ENCODE results near the gene RCSD1.
A peak's percentile ranks its signal among the peaks of the same experiment; 100 is the strongest.
"Not testable (repeated sequence)": the region's sequence is repeated elsewhere in the genome, so short reads cannot be mapped to it uniquely, and the experiment has no call there.

Gene RCSD1

GRCh38 chr1:167717351-167717750 lies 87.3 kb downstream of the RCSD1 start:
- DNase-seq, result no peak

- DNase-seq, result no peak
These were observed 89.1 kb downstream of the RCSD1 start for GRCh38 chr1:167718914-167719691.

GRCh38 chr1:167719715-167720421 lies 89.8 kb downstream of the RCSD1 start:
- not testable (repeated sequence) for DNase-seq

GRCh38 chr1:167720965-167721616 lies 91.1 kb downstream of the RCSD1 start:
- no peak for DNase-seq

GRCh38 chr1:167721617-167722151 lies 91.7 kb downstream of the RCSD1 start, which contains the start of gene MPZL1:
MPZL1 (plus strand) TSS chr1:167721982; CDS start chr1:167722152, 170 bp downstream.
- DNase-seq, result peak; percentile 90

- peak; percentile 13 to 19 for DNase-seq
These were observed 92.3 kb downstream of the RCSD1 start for GRCh38 chr1:167722152-167722869.

- no peak for DNase-seq
These were observed 92.8 kb downstream of the RCSD1 start for GRCh38 chr1:167722870-167723251.

GRCh38 chr1:167723707-167724323 lies 93.8 kb downstream of the RCSD1 start:
- no peak for DNase-seq

- no peak for DNase-seq
These were observed 96.0 kb downstream of the RCSD1 start for GRCh38 chr1:167726008-167726407.

- no peak for DNase-seq
These were observed 98.9 kb downstream of the RCSD1 start for GRCh38 chr1:167728818-167729410.

GRCh38 chr1:167734227-167734626 lies 104.2 kb downstream of the RCSD1 start:
- no peak for DNase-seq

- no peak for DNase-seq
These were observed 104.8 kb downstream of the RCSD1 start for GRCh38 chr1:167734841-167735240.

GRCh38 chr1:167737169-167737568 lies 107.1 kb downstream of the RCSD1 start:
- DNase-seq, result no peak

- no peak for DNase-seq
These were observed 108.1 kb downstream of the RCSD1 start for GRCh38 chr1:167738158-167738557.

GRCh38 chr1:167739752-167740151 lies 109.7 kb downstream of the RCSD1 start:
- no peak for DNase-seq

- DNase-seq, result not testable (repeated sequence)
These were observed 111.1 kb downstream of the RCSD1 start for GRCh38 chr1:167741103-167741502.

- DNase-seq, result not testable (repeated sequence)
These were observed 112.5 kb downstream of the RCSD1 start for GRCh38 chr1:167742392-167743057.

- no peak for DNase-seq
These were observed 114.9 kb downstream of the RCSD1 start for GRCh38 chr1:167744901-167745300.

GRCh38 chr1:167746013-167746672 lies 116.1 kb downstream of the RCSD1 start:
- DNase-seq, result no peak

GRCh38 chr1:167746988-167747655 lies 117.1 kb downstream of the RCSD1 start:
- no peak for DNase-seq

Data from activated CD4-positive, alpha-beta T cell treated with anti-CD3 and anti-CD28 coated beads, Interleukin-2, amount 50 U/mL, for 4 hours (primary cell).